HepG2 (cell line): Measurements from ENCODE around the gene SYT1. TPM values are rescaled to one million over a fixed set of nuclear protein-coding genes. Genes with fewer than 3 reads are reported as not detected.

ENCODE experiments used
- ATRX ChIP-seq: sonication (generic); formaldehyde crosslinking; IDR thresholded peaks from 2 replicates; pipeline ENCODE4 v1.4.0; 2020; ENCODE audit warnings: missing genetic modification reagents, borderline replicate concordance
- CEBPB ChIP-seq: IDR thresholded peaks from 2 replicates; pipeline ENCODE4 v1.6.1; 2011; ENCODE audit warnings: low read depth, low read length, improper control_type of control experiment, borderline replicate concordance
- ESRRA ChIP-seq: sonication (generic); formaldehyde crosslinking; IDR thresholded peaks from 2 replicates; pipeline ENCODE4 v1.5.1; 2020; ENCODE audit warnings: mild to moderate bottlenecking, low read depth, missing genetic modification reagents
- HNF1A ChIP-seq, 2 experiments: sonication (generic) in 1 of 2; formaldehyde crosslinking in 1 of 2; IDR thresholded peaks; 2 replicates each; pipeline versions ENCODE4 v1.4.0 to v1.6.1; 2016 to 2020; ENCODE audit warnings: borderline replicate concordance in 1 of 2, low read depth in 1 of 2, mild to moderate bottlenecking in 1 of 2, missing genetic modification reagents in 1 of 2
- NFKB2 ChIP-seq: sonication (generic); formaldehyde crosslinking; IDR thresholded peaks from 2 replicates; pipeline ENCODE4 v1.4.0; 2020; ENCODE audit warnings: missing genetic modification reagents, borderline replicate concordance
- NFRKB ChIP-seq: fragments of 450-650 bp; IDR thresholded peaks from 2 replicates; pipeline ENCODE4 v1.6.1; 2017
- TFE3 ChIP-seq: IDR thresholded peaks from 2 replicates; pipeline ENCODE4 v1.6.1; 2016
- TMF1 ChIP-seq: sonication (generic); formaldehyde crosslinking; IDR thresholded peaks from 2 replicates; pipeline ENCODE4 v1.8.1; 2022; ENCODE audit warnings: low read depth, missing genetic modification reagents
- ZFP82 ChIP-seq: sonication (generic); formaldehyde crosslinking; IDR thresholded peaks from 2 replicates; pipeline ENCODE4 v1.5.1; 2020; ENCODE audit warnings: mild to moderate bottlenecking, missing genetic modification reagents, borderline replicate concordance
- ZFYVE20 ChIP-seq: sonication (generic); formaldehyde crosslinking; IDR thresholded peaks from 2 replicates; pipeline ENCODE4 v1.8.0; 2023; ENCODE audit warnings: low read depth, mild to moderate bottlenecking, moderate library complexity, missing genetic modification reagents, borderline replicate concordance
- ZNF460 ChIP-seq: sonication (generic); formaldehyde crosslinking; IDR thresholded peaks from 2 replicates; pipeline ENCODE4 v1.5.1; 2020; ENCODE audit warnings: missing genetic modification reagents, mild to moderate bottlenecking, borderline replicate concordance
- ZNF569 ChIP-seq: sonication (generic); formaldehyde crosslinking; IDR thresholded peaks from 2 replicates; pipeline ENCODE4 v1.5.0; 2020; ENCODE audit warnings: mild to moderate bottlenecking, missing genetic modification reagents, moderate library complexity, borderline replicate concordance
- ZNF670 ChIP-seq: sonication (generic); formaldehyde crosslinking; IDR thresholded peaks from 2 replicates; pipeline ENCODE4 v1.8.0; 2022; ENCODE audit warnings: mild to moderate bottlenecking, missing genetic modification reagents, borderline replicate concordance
- polyA plus RNA-seq, 8 experiments: library from polyadenylated mRNA; depleted of rRNA in 3 of 8; stranded (reverse) in 7 of 8; unstranded in 1 of 8; fragments of >200 nt; fragmentation: Illumina TruSeq in 4 of 8; extraction: Trizol in 4 of 8; gene quantifications; 2 replicates each; pipeline versions ENCODE4 v1.2.1 to v1.2.3, GENCODE V29; 2011 to 2016; ENCODE audit warnings: low read depth in 4 of 8, missing spikeins in 1 of 8, mixed read lengths in 1 of 8; ENCODE audit not compliant: insufficient read depth in 1 of 8
- total RNA-seq, 5 experiments: library from RNA; depleted of rRNA; stranded (reverse); fragments of >200 nt; fragmentation: Illumina TruSeq; extraction: Trizol; gene quantifications; 2 replicates each; pipeline ENCODE4 v1.2.3, GENCODE V29; 2016; ENCODE audit warnings: low read depth in 1 of 5

Gene SYT1
- total and polyA plus RNA-seq, 2 of the 13 experiments (the other 11 are each of a cell fraction or from before 2014, with no cell fraction given): not detected

GRCh38 chr12:79337662-79338290 is 473.2 kb downstream of the SYT1 start (continued):
- no peak for TF ChIP-seq HNF1A (IDR thresholded peaks at IDR 0.05; ENCODE audit: low read depth)
- TF ChIP-seq HNF1A (CRISPR knock-in tag; IDR thresholded peaks at IDR 0.05; ENCODE audit: borderline replicate concordance): no peak
- TF ChIP-seq NFKB2 (CRISPR knock-in tag): no peak
- TF ChIP-seq ZNF460 (CRISPR knock-in tag): no peak
- no peak for TF ChIP-seq CEBPB
- TF ChIP-seq NFRKB: no peak
- no peak for TF ChIP-seq ESRRA (CRISPR knock-in tag)
- TF ChIP-seq TFE3 (CRISPR knock-in tag): no peak
- no peak for TF ChIP-seq ZFP82
- TF ChIP-seq TMF1 (CRISPR knock-in tag): no peak
- no peak for TF ChIP-seq ATRX (CRISPR knock-in tag)
- TF ChIP-seq ZNF670 (CRISPR knock-in tag): no peak
- TF ChIP-seq ZNF569 (CRISPR knock-in tag): no peak
- TF ChIP-seq ZFYVE20 (CRISPR knock-in tag): no peak
